HepG2 (cell line): ENCODE results near the gene ANAPC16. TPM values are rescaled to one million over a fixed set of nuclear protein-coding genes. Genes with fewer than 3 reads are reported as not detected.

Experiments
- ATAC-seq: fragments of 200-7000 bp; cut with Tn5 transposase; 3 replicates; pipeline ENCODE4 v1.9.1; 2020; ENCODE audit warnings: mild to moderate bottlenecking, moderate library complexity
- BruUV-seq: library from RNA; stranded (reverse); fragments of 400-500 nt; replicated peaks from 2 replicates; lab custom pipeline; 2021; lab: Mats Ljungman, UMichigan
- CTCF ChIA-PET: fragments of 300-600 bp; formaldehyde crosslinking; extraction: SDS; loops from one replicate; lab custom pipeline; 2021; ENCODE audit warnings: low total read pairs, inconsistent platforms, low intra/inter-chr PET ratio; lab: Yijun Ruan, JAX
- POLR2A ChIA-PET: fragments of 350-600 bp; sonication (Branson Sonifier 250); formaldehyde crosslinking; loops from one replicate; lab custom pipeline; 2020; ENCODE audit warnings: antibody characterized with exemption, inconsistent platforms; lab: Yijun Ruan, JAX
- DNase-seq: peaks from one replicate; pipeline ENCODE4 v3.0.0-alpha.2; 2015; ENCODE audit warnings: low spot score
- FAIRE-seq: peaks from 3 replicates; lab custom pipeline; 2011; peaks lifted over from hg19 to GRCh38; lab: Jason Lieb, UNC
- H2AFZ ChIP-seq: one replicate; pipeline ENCODE4 v1.6.1; 2011; ENCODE audit warnings: low read length, inconsistent platforms
- H3K27ac ChIP-seq: fragments of 300-600 bp; 3 replicates; pipeline ENCODE4 v1.8.0; 2011; ENCODE audit warnings: mixed run types, mild to moderate bottlenecking, mixed read lengths, low read length, inconsistent platforms; ENCODE audit not compliant: insufficient read depth; ENCODE audit errors: extremely low read length
- H3K27me3 ChIP-seq, 2 experiments: fragments of 200-600 bp in 1 of 2; 2 replicates in 1 of 2; 3 replicates in 1 of 2; pipeline versions ENCODE4 v1.6.0 to v1.8.0; 2011; ENCODE audit warnings: low read length in 2 of 2, mild to moderate bottlenecking in 2 of 2, moderate library complexity in 2 of 2, inconsistent platforms in 1 of 2; ENCODE audit not compliant: insufficient read depth in 2 of 2, control insufficient read depth in 1 of 2
- H3K36me3 ChIP-seq, 2 experiments: fragments of 200-600 bp in 1 of 2; replicated peaks in 1 of 2; 2 replicates in 1 of 2; 3 replicates in 1 of 2; pipeline versions ENCODE4 v1.5.1 to v1.8.0; 2011; ENCODE audit warnings: low read length in 2 of 2, inconsistent platforms in 1 of 2; ENCODE audit not compliant: insufficient read depth in 2 of 2, control insufficient read depth in 1 of 2
- H3K4me1 ChIP-seq: 2 replicates; pipeline ENCODE4 v1.5.1; 2012; ENCODE audit warnings: low read length, inconsistent platforms; ENCODE audit not compliant: insufficient read depth
- H3K4me2 ChIP-seq: 2 replicates; pipeline ENCODE4 v1.6.0; 2011; ENCODE audit warnings: low read depth, low read length, inconsistent platforms
- H3K4me3 ChIP-seq, 3 experiments: fragments of 200-600 bp in 1 of 3; sonication (generic), shearing (Covaris generic) in 1 of 3; replicated peaks in 1 of 3; 2 replicates each; pipeline ENCODE4 v1.5.1; 2011 to 2016; ENCODE audit warnings: low read length in 3 of 3, inconsistent platforms in 2 of 3, low read depth in 2 of 3, mild to moderate bottlenecking in 2 of 3, control low read depth in 1 of 3, mixed read lengths in 1 of 3; ENCODE audit not compliant: insufficient read depth in 1 of 3
- H3K79me2 ChIP-seq: one replicate; pipeline ENCODE4 v1.6.1; 2011; ENCODE audit warnings: low read length, inconsistent platforms; ENCODE audit not compliant: insufficient read depth
- H3K9ac ChIP-seq: 2 replicates; pipeline ENCODE4 v1.6.0; 2011; ENCODE audit warnings: mild to moderate bottlenecking, low read depth, low read length, inconsistent platforms; ENCODE audit not compliant: insufficient read depth
- H3K9me3 ChIP-seq: 2 replicates; pipeline ENCODE4 v1.5.1; 2012; ENCODE audit warnings: mild to moderate bottlenecking, low read length
- H4K20me1 ChIP-seq: 2 replicates; pipeline ENCODE4 v1.6.0; 2011; ENCODE audit warnings: inconsistent platforms, mild to moderate bottlenecking, low read length, moderate library complexity; ENCODE audit not compliant: insufficient read depth
- ARNT2 ChIP-seq: sonication (generic); formaldehyde crosslinking; IDR thresholded peaks from 2 replicates; pipeline ENCODE4 v1.8.0; 2022; ENCODE audit warnings: mild to moderate bottlenecking, low read depth, missing genetic modification reagents, moderate library complexity
- ATRX ChIP-seq: sonication (generic); formaldehyde crosslinking; IDR thresholded peaks from 2 replicates; pipeline ENCODE4 v1.4.0; 2020; ENCODE audit warnings: missing genetic modification reagents, borderline replicate concordance
- ISL2 ChIP-seq: sonication (generic); formaldehyde crosslinking; IDR thresholded peaks from 2 replicates; pipeline ENCODE4 v1.5.0; 2020; ENCODE audit warnings: missing genetic modification reagents
- KAT7 ChIP-seq: IDR thresholded peaks from 2 replicates; pipeline ENCODE4 v1.6.1; 2018; ENCODE audit warnings: borderline replicate concordance, missing compliant biosample characterization
- KDM5B ChIP-seq: sonication (generic); formaldehyde crosslinking; IDR thresholded peaks from 2 replicates; pipeline ENCODE4 v1.4.0; 2020; ENCODE audit warnings: missing genetic modification reagents, mild to moderate bottlenecking, borderline replicate concordance
- POGK ChIP-seq: sonication (generic); formaldehyde crosslinking; conservative IDR thresholded peaks from 2 replicates; pipeline ENCODE4 v1.8.0; 2022; ENCODE audit warnings: mild to moderate bottlenecking, moderate library complexity, missing genetic modification reagents
- POLR2A ChIP-seq, 2 experiments: IDR thresholded peaks; 2 replicates each; pipeline ENCODE4 v1.6.1; 2011; ENCODE audit warnings: low read depth in 2 of 2, low read length in 2 of 2, mild to moderate bottlenecking in 1 of 2, moderate library complexity in 1 of 2; ENCODE audit not compliant: insufficient read depth in 1 of 2
- POLR2G ChIP-seq: fragments of 200-400 bp; formaldehyde crosslinking; IDR thresholded peaks from 2 replicates; pipeline ENCODE4 v1.6.1; 2018; ENCODE audit warnings: mild to moderate bottlenecking, low read depth, low read length, moderate library complexity
- PPARG ChIP-seq: conservative IDR thresholded peaks from 2 replicates; pipeline ENCODE4 v1.6.1; 2016; ENCODE audit warnings: missing biosample characterization, missing genetic modification reagents
- TBL1XR1 ChIP-seq: fragments of 150-350 bp; IDR thresholded peaks from 2 replicates; pipeline ENCODE4 v1.6.1; 2014; ENCODE audit warnings: borderline replicate concordance, low read length; ENCODE audit not compliant: partially characterized antibody
- TBP ChIP-seq: sonication (generic); formaldehyde crosslinking; IDR thresholded peaks from 2 replicates; pipeline ENCODE4 v1.5.0; 2020; ENCODE audit warnings: missing genetic modification reagents
- ZMAT3 ChIP-seq: sonication (generic); formaldehyde crosslinking; conservative IDR thresholded peaks from 2 replicates; pipeline ENCODE4 v1.7.0; 2021; ENCODE audit warnings: missing genetic modification reagents
- ZNF44 ChIP-seq: sonication (generic); formaldehyde crosslinking; IDR thresholded peaks from 2 replicates; pipeline ENCODE4 v1.5.1; 2020; ENCODE audit warnings: mild to moderate bottlenecking, missing genetic modification reagents
- ZNF460 ChIP-seq: sonication (generic); formaldehyde crosslinking; IDR thresholded peaks from 2 replicates; pipeline ENCODE4 v1.5.1; 2020; ENCODE audit warnings: missing genetic modification reagents, mild to moderate bottlenecking, borderline replicate concordance
- ZNF644 ChIP-seq: IDR thresholded peaks from 2 replicates; pipeline ENCODE4 v1.6.1; 2016; ENCODE audit warnings: low read depth
- ZNF773 ChIP-seq: sonication (generic); formaldehyde crosslinking; IDR thresholded peaks from 2 replicates; pipeline ENCODE4 v1.4.0; 2020; ENCODE audit warnings: missing genetic modification reagents, borderline replicate concordance
- ZNF891 ChIP-seq: sonication (generic); formaldehyde crosslinking; IDR thresholded peaks from 2 replicates; pipeline ENCODE4 v1.5.0; 2020; ENCODE audit warnings: mild to moderate bottlenecking, missing genetic modification reagents
- WGBS: methylation state at CpG from one replicate; pipeline ENCODE4 v1.1.6; 2017; ENCODE audit warnings: low lambda C conversion rate; 5-methylcytosine and 5-hydroxymethylcytosine counted together
- in situ Hi-C: cut with HindIII; loops from 2 replicates; pipeline ENCODE4 v1.10.0; 2017; ENCODE audit warnings: low pct_unique_long_range_greater_than_20kb; ENCODE audit not compliant: extremely low pct_ligation_motif_present
- intact Hi-C: fragments of 100-400 bp; cut with micrococcal nuclease; formaldehyde crosslinking; loops from one replicate; pipeline ENCODE4 v1.10.0; 2022; ENCODE audit not compliant: unreplicated experiment
- polyA plus RNA-seq, 8 experiments: library from polyadenylated mRNA; depleted of rRNA in 3 of 8; stranded (reverse) in 7 of 8; unstranded in 1 of 8; fragments of >200 nt; fragmentation: Illumina TruSeq in 4 of 8; extraction: Trizol in 4 of 8; gene quantifications; 2 replicates each; pipeline versions ENCODE4 v1.2.1 to v1.2.3, GENCODE V29; 2011 to 2016; ENCODE audit warnings: low read depth in 4 of 8, missing spikeins in 1 of 8, mixed read lengths in 1 of 8; ENCODE audit not compliant: insufficient read depth in 1 of 8
- total RNA-seq, 5 experiments: library from RNA; depleted of rRNA; stranded (reverse); fragments of >200 nt; fragmentation: Illumina TruSeq; extraction: Trizol; gene quantifications; 2 replicates each; pipeline ENCODE4 v1.2.3, GENCODE V29; 2016; ENCODE audit warnings: low read depth in 1 of 5
- TF ChIP-seq, protein P1 (sequence below): sonication (generic); formaldehyde crosslinking; IDR thresholded peaks from 2 replicates; pipeline ENCODE4 v1.5.0; 2020; ENCODE audit warnings: missing genetic modification reagents
- TF ChIP-seq, protein P2 (sequence below): IDR thresholded peaks from 2 replicates; pipeline ENCODE4 v1.6.1; 2016; ENCODE audit warnings: missing genetic modification reagents, missing compliant biosample characterization

Gene ANAPC16
- total and polyA plus RNA-seq, 2 of the 13 experiments (the other 11 are each of a cell fraction or from before 2014, with no cell fraction given) = 74.8 to 89.4 TPM

- Histone ChIP-seq H3K36me3 (no peaks in the 10 kb centered on the region), H2AFZ (no peak overlapping the region), H3K27ac (peak overlapping the region; percentile 52), H3K79me2 (no peaks in the 10 kb centered on the region), H3K4me2 (peak overlapping the region; percentile 33), H3K9ac (peak overlapping the region; percentile 41; the same call in 1 of the 2 replicates), H3K4me1 (peaks cover 69% of the 10 kb centered on the region), H4K20me1 (no peaks in the 10 kb centered on the region), H3K27me3 (no peaks in the 10 kb centered on the region), H3K9me3 (no peaks in the 10 kb centered on the region), H3K4me3 (no peak overlapping the region)
- DNase-seq = peak; percentile 86
- CTCF ChIA-PET = no interaction called here
- no TSS peak for BruUV-seq
- 28% methylated on average over 6 of the region's 6 CpGs for WGBS
- ATAC-seq = no peak
- intact Hi-C loops (no loop called here), in situ Hi-C loops (no loop called here)
- POLR2A ChIA-PET = interaction anchor here (1.1 to 2.3 kb wide), 7 partner anchors 8 to 65 kb away, joined by 3 to 32 read pairs (median 6); partner anchors contain the start of genes ASCC1 and DDIT4
- peak; percentile 67 for FAIRE-seq
- TF ChIP-seq ATRX (CRISPR knock-in tag) = no peak
- no peak for TF ChIP-seq ZMAT3 (CRISPR knock-in tag)
- TF ChIP-seq ZNF460 (CRISPR knock-in tag) = peak; percentile 93
- no peak for TF ChIP-seq TBP (CRISPR knock-in tag)
- TF ChIP-seq ZNF891 (CRISPR knock-in tag) = no peak
- no peak for TF ChIP-seq ISL2 (CRISPR knock-in tag)
- no peak for TF ChIP-seq KDM5B (CRISPR knock-in tag)
- peak; percentile 54; the same call in 1 of the 2 replicates for TF ChIP-seq PPARG (CRISPR knock-in tag)
- TF ChIP-seq POLR2G = peak; percentile 55; the same call in 1 of the 2 replicates
- TF ChIP-seq, protein P1, sequence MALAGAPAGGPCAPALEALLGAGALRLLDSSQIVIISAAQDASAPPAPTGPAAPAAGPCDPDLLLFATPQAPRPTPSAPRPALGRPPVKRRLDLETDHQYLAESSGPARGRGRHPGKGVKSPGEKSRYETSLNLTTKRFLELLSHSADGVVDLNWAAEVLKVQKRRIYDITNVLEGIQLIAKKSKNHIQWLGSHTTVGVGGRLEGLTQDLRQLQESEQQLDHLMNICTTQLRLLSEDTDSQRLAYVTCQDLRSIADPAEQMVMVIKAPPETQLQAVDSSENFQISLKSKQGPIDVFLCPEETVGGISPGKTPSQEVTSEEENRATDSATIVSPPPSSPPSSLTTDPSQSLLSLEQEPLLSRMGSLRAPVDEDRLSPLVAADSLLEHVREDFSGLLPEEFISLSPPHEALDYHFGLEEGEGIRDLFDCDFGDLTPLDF (CRISPR knock-in tag) = no peak
- TF ChIP-seq ARNT2 = peak; percentile 29; the same call in 1 of the 2 replicates
- TF ChIP-seq KAT7 (CRISPR knock-in tag) = peak; percentile 35; the same call in 1 of the 2 replicates
- TF ChIP-seq ZNF773 (CRISPR knock-in tag) = no peak
- no peak for TF ChIP-seq ZNF44 (CRISPR knock-in tag)
- TF ChIP-seq POGK = peak; percentile 41; the same call in 1 of the 2 replicates
- TF ChIP-seq, protein P2, sequence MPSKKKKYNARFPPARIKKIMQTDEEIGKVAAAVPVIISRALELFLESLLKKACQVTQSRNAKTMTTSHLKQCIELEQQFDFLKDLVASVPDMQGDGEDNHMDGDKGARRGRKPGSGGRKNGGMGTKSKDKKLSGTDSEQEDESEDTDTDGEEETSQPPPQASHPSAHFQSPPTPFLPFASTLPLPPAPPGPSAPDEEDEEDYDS (CRISPR knock-in tag) = peak; percentile 16; the same call in 1 of the 2 replicates
- TF ChIP-seq POLR2A (IDR thresholded peaks at IDR 0.05; ENCODE audit: insufficient read depth in 1 of 2, low read depth in 2 of 2, low read length in 2 of 2) = no peak; a peak in 1 of 4 replicates
- no peak for TF ChIP-seq TBL1XR1
- TF ChIP-seq ZNF644 (CRISPR knock-in tag) = no peak
Observed at GRCh38 chr10:72263613-72264241, 47.9 kb downstream of the ANAPC16 start.
